Breast epithelium (tissue), 4 donors: ENCODE results near the gene PHF21B. TPM values are rescaled to one million over a fixed set of nuclear protein-coding genes. Genes with fewer than 3 reads are reported as not detected.
"Not testable (repeated sequence)": the region's sequence is repeated elsewhere in the genome, so short reads cannot be mapped to it uniquely, and the experiment has no call there.

Source experiments
- DNase-seq, 2 donors: peaks; one replicate each; pipeline ENCODE4 v3.0.0-alpha.2; 2019; ENCODE audit warnings: low spot score in 2 of 2
- H3K27ac ChIP-seq, 2 donors: fragments of 200-600 bp; sonication (generic) in 1 of 2; one replicate each; pipeline ENCODE4 v1.5.1; 2016 to 2019; ENCODE audit warnings: mild to moderate bottlenecking in 1 of 2
- H3K27me3 ChIP-seq, 2 donors: fragments of 200-600 bp; sonication (generic) in 1 of 2; one replicate each; pipeline versions ENCODE4 v1.5.1 to v1.6.0; 2017 to 2019; ENCODE audit warnings: control low read depth in 1 of 2, mild to moderate bottlenecking in 1 of 2
- H3K36me3 ChIP-seq: fragments of 200-600 bp; one replicate; pipeline ENCODE4 v1.5.1; 2019
- H3K4me1 ChIP-seq, 2 donors: fragments of 200-600 bp; sonication (generic); one replicate each; pipeline ENCODE4 v1.5.1; 2016 to 2019; ENCODE audit warnings: control low read depth in 1 of 2
- H3K4me3 ChIP-seq, 3 donors: fragments of 200-600 bp; sonication (generic); 1 replicate in 2 of 3; 2 replicates in 1 of 3; pipeline ENCODE4 v1.5.1; 2016 to 2019; ENCODE audit warnings: mild to moderate bottlenecking in 3 of 3, moderate library complexity in 2 of 3
- H3K9me3 ChIP-seq, 2 donors: fragments of 200-600 bp; sonication (generic) in 1 of 2; one replicate each; pipeline ENCODE4 v1.5.1; 2016 to 2019; ENCODE audit warnings: control low read depth in 1 of 2
- CTCF ChIP-seq, 3 donors: fragments of 450-650 bp; IDR thresholded peaks; one replicate each; pipeline ENCODE4 v1.5.1; 2016 to 2017; ENCODE audit warnings: antibody characterized with exemption in 3 of 3, mild to moderate bottlenecking in 3 of 3, moderate library complexity in 3 of 3
- POLR2A ChIP-seq: fragments of 450-650 bp; IDR thresholded peaks from one replicate; pipeline ENCODE4 v1.6.1; 2016; ENCODE audit warnings: antibody characterized with exemption, mild to moderate bottlenecking, moderate library complexity
- POLR2AphosphoS5 ChIP-seq, 3 donors: sonication (generic); formaldehyde crosslinking; IDR thresholded peaks; one replicate each; pipeline ENCODE4 v1.6.1; 2017; ENCODE audit warnings: antibody characterized with exemption in 3 of 3
- intact Hi-C: fragments of 100-400 bp; cut with DNase I; formaldehyde crosslinking; loops from one replicate; pipeline ENCODE4 v1.15.1; 2023; ENCODE audit warnings: low total_unique reads
- total RNA-seq, 3 donors: library from RNA; depleted of rRNA; stranded (reverse); fragments of >200 nt; gene quantifications; one replicate each; pipeline ENCODE4 v1.1.0, GENCODE V29; 2016

Gene PHF21B
- total RNA-seq, 3 donors from 2014 or later: 3.6 to 4.1 TPM; not detected in 1

GRCh38 chr22:45053094-45053493 is 43.3 kb upstream of the PHF21B start:
- H3K4me3 ChIP-seq: no peak overlapping the region
- H3K27ac ChIP-seq: no peak overlapping the region
- TF ChIP-seq POLR2AphosphoS5 (IDR thresholded peaks at IDR 0.05): no peak
- TF ChIP-seq POLR2A: no peak
- no peak for TF ChIP-seq CTCF (IDR thresholded peaks at IDR 0.05)
- H3K4me1 ChIP-seq: no peaks in the 10 kb centered on the region
- intact Hi-C loops: no loop called here
- H3K27me3 ChIP-seq: peaks cover 0 to 33% of the 10 kb centered on the region in 2 donors
- H3K36me3 ChIP-seq: no peaks in the 10 kb centered on the region
- no peak for DNase-seq
- H3K9me3 ChIP-seq: no peaks in the 10 kb centered on the region

GRCh38 chr22:45052665-45053064 is 42.9 kb upstream of the PHF21B start:
- peaks cover 0 to 33% of the 10 kb centered on the region in 2 donors for H3K27me3 ChIP-seq
- DNase-seq, intact Hi-C loops, H3K27ac ChIP-seq, H3K4me3 ChIP-seq, H3K9me3 ChIP-seq, H3K4me1 ChIP-seq, H3K36me3 ChIP-seq: not testable (repeated sequence)

GRCh38 chr22:45051946-45052345 is 42.1 kb upstream of the PHF21B start:
- H3K27me3 ChIP-seq: peaks cover 0 to 38% of the 10 kb centered on the region in 2 donors
- H3K4me3 ChIP-seq: no peak overlapping the region
- intact Hi-C loops: no loop called here
- TF ChIP-seq POLR2A: no peak
- TF ChIP-seq CTCF (IDR thresholded peaks at IDR 0.05): no peak
- TF ChIP-seq POLR2AphosphoS5 (IDR thresholded peaks at IDR 0.05): no peak
- no peak overlapping the region for H3K27ac ChIP-seq
- no peak for DNase-seq
- no peaks in the 10 kb centered on the region for H3K4me1 ChIP-seq
- H3K9me3 ChIP-seq: no peaks in the 10 kb centered on the region
- no peaks in the 10 kb centered on the region for H3K36me3 ChIP-seq

- Histone ChIP-seq H3K9me3 (no peaks in the 10 kb centered on the region), H3K27ac (no peak overlapping the region), H3K36me3 (no peaks in the 10 kb centered on the region), H3K27me3 (peaks cover 0 to 41% of the 10 kb centered on the region in 2 donors), H3K4me1 (no peaks in the 10 kb centered on the region), H3K4me3 (no peak overlapping the region)
- DNase-seq: no peak
- no peak for TF ChIP-seq POLR2A
- intact Hi-C loops: no loop called here
Observed at GRCh38 chr22:45051419-45051818, 41.6 kb upstream of the PHF21B start.

- DNase-seq: no peak
Observed at GRCh38 chr22:45047260-45047659, 37.5 kb upstream of the PHF21B start.

GRCh38 chr22:45045208-45045607 is 35.4 kb upstream of the PHF21B start:
- Histone ChIP-seq H3K9me3 (no peaks in the 10 kb centered on the region), H3K27me3 (peaks cover 0 to 42% of the 10 kb centered on the region in 2 donors)
- intact Hi-C loops: no loop called here

More at GRCh38 chr22:45047260-45047659, 37.5 kb upstream of the PHF21B start:
- TF ChIP-seq POLR2AphosphoS5 (IDR thresholded peaks at IDR 0.05) (no peak), POLR2A (no peak), CTCF (IDR thresholded peaks at IDR 0.05) (no peak)
- Histone ChIP-seq H3K27me3 (peaks cover 0 to 57% of the 10 kb centered on the region in 2 donors), H3K4me1 (no peaks in the 10 kb centered on the region), H3K27ac (no peak overlapping the region), H3K36me3 (no peaks in the 10 kb centered on the region), H3K4me3 (no peak overlapping the region), H3K9me3 (no peaks in the 10 kb centered on the region)
- intact Hi-C loops: no loop called here

More at GRCh38 chr22:45045208-45045607, 35.4 kb upstream of the PHF21B start:
- no peak overlapping the region for H3K4me3 ChIP-seq
- H3K4me1 ChIP-seq: no peaks in the 10 kb centered on the region
- DNase-seq: no peak
- H3K36me3 ChIP-seq: no peaks in the 10 kb centered on the region
- TF ChIP-seq CTCF (IDR thresholded peaks at IDR 0.05) (no peak), POLR2A (no peak), POLR2AphosphoS5 (IDR thresholded peaks at IDR 0.05) (no peak)
- H3K27ac ChIP-seq: no peak overlapping the region
